Measurements from ENCODE around the gene TGFBR3.

GRCh38 chr1:91712393-91712792 lies 173.6 kb downstream of the TGFBR3 start:
- no peak for TF ChIP-seq POLR2A (IDR thresholded peaks at IDR 0.05)
- TF ChIP-seq CTCF (IDR thresholded peaks at IDR 0.05 in 4 of 5, conservative IDR thresholded peaks at IDR 0.05 in 1 of 5) = no peak

Data from gastrocnemius medialis (tissue), 4 donors.